ENCODE data around the gene LRRC58.

The LRRC58 gene

GRCh38 chr3:120370463-120370862 is 21.3 kb upstream of the LRRC58 start:
- Histone ChIP-seq H3K14ac (ENCODE audit: low read length) (no peak overlapping the region), H2BK5ac (ENCODE audit: low read length) (no peak overlapping the region), H3K27ac (replicated peaks; ENCODE audit: low read length) (no peak overlapping the region), H3K18ac (ENCODE audit: low read length) (no peak overlapping the region), H3K9ac (ENCODE audit: low read depth, low read length, poor library complexity) (no peak overlapping the region), H4K91ac (ENCODE audit: low read depth, low read length, poor library complexity) (no peak overlapping the region), H3K4me1 (ENCODE audit: control insufficient read depth in 2 of 2, insufficient read depth in 1 of 2, low read depth in 1 of 2, low read length in 2 of 2) (no peaks in the 10 kb centered on the region), H3K4me3 (ENCODE audit: low read length in 2 of 2) (no peak overlapping the region), H3K36me3 (replicated peaks in 1 of 2; ENCODE audit: control insufficient read depth in 2 of 2, insufficient read depth in 2 of 2, low read length in 2 of 2) (no peaks in the 10 kb centered on the region), H3K4me2 (ENCODE audit: insufficient read depth, low read length, poor library complexity, severe bottlenecking) (no peak overlapping the region), H3K23ac (ENCODE audit: low read depth, low read length, poor library complexity) (no peak overlapping the region), H2AK5ac (ENCODE audit: low read depth, low read length) (no peak overlapping the region), H3K27me3 (ENCODE audit: control insufficient read depth in 3 of 3, insufficient read depth in 3 of 3, low read depth in 1 of 3, low read length in 3 of 3) (peaks cover 0 to 8% (median 0%) of the 10 kb centered on the region in 3 experiments), H4K8ac (ENCODE audit: low read depth, low read length) (no peak overlapping the region), H2AFZ (ENCODE audit: low read length) (no peak overlapping the region), H3K4ac (ENCODE audit: low read length) (no peak overlapping the region), H3K9me3 (replicated peaks in 1 of 2; ENCODE audit: control insufficient read depth in 2 of 2, insufficient read depth in 1 of 2, low read depth in 1 of 2, low read length in 2 of 2) (no peaks in the 10 kb centered on the region), H3K79me1 (ENCODE audit: low read depth, low read length) (no peaks in the 10 kb centered on the region), H2BK12ac (ENCODE audit: low read length) (no peak overlapping the region), H2BK120ac (ENCODE audit: low read depth, low read length) (no peak overlapping the region), H2BK15ac (ENCODE audit: low read length) (no peak overlapping the region)
- DNase-seq (ENCODE audit: low spot score) = no peak

DNA sequence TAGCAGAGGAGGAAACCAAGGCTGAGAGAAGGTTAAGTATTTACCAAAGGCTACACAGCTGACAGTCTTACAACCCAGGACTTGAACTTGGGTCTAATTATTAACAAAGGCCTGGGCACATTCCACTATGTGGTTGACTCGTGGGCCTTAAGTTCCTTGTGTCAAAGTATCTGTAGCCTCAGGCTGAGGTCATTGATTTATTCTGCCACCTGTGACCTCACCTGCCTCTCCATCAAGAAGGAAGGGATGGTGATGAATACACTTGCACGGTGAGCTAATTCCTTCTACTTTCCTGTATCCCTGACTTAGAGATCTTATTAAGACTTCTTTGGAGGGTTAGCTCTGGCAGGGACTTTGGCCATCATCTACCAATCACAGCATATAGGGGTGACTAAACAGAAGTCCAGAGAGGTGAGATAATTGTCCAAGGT is 19.9 kb upstream of the LRRC58 start:
- Histone ChIP-seq H2BK15ac (ENCODE audit: low read length) (no peak overlapping the region), H3K27ac (replicated peaks; ENCODE audit: low read length) (no peak overlapping the region)
- WGBS, 2 donors (ENCODE audit: extremely low coverage in 2 of 2, insufficient read length in 2 of 2, insufficient replicate concordance in 1 of 2) = no CpG with 5 or more reads among the region's 2 CpGs

GRCh38 chr3:120368172-120368571 is 19.0 kb upstream of the LRRC58 start:
- Histone ChIP-seq H3K4me1 (ENCODE audit: control insufficient read depth in 2 of 2, insufficient read depth in 1 of 2, low read depth in 1 of 2, low read length in 2 of 2) (no peaks in the 10 kb centered on the region), H3K4ac (ENCODE audit: low read length) (no peak overlapping the region), H3K9ac (ENCODE audit: low read depth, low read length, poor library complexity) (no peak overlapping the region), H2BK15ac (ENCODE audit: low read length) (no peak overlapping the region), H2BK5ac (ENCODE audit: low read length) (no peak overlapping the region), H3K14ac (ENCODE audit: low read length) (no peak overlapping the region), H3K23ac (ENCODE audit: low read depth, low read length, poor library complexity) (no peak overlapping the region), H3K36me3 (replicated peaks in 1 of 2; ENCODE audit: control insufficient read depth in 2 of 2, insufficient read depth in 2 of 2, low read length in 2 of 2) (no peaks in the 10 kb centered on the region), H3K79me1 (ENCODE audit: low read depth, low read length) (no peaks in the 10 kb centered on the region), H2AK5ac (ENCODE audit: low read depth, low read length) (no peak overlapping the region), H2AFZ (ENCODE audit: low read length) (no peak overlapping the region), H3K4me3 (ENCODE audit: low read length in 2 of 2) (no peak overlapping the region), H3K4me2 (ENCODE audit: insufficient read depth, low read length, poor library complexity, severe bottlenecking) (no peak overlapping the region), H4K91ac (ENCODE audit: low read depth, low read length, poor library complexity) (no peak overlapping the region), H3K27ac (replicated peaks; ENCODE audit: low read length) (no peak overlapping the region), H4K8ac (ENCODE audit: low read depth, low read length) (no peak overlapping the region), H3K27me3 (ENCODE audit: control insufficient read depth in 3 of 3, insufficient read depth in 3 of 3, low read depth in 1 of 3, low read length in 3 of 3) (peaks cover 0 to 13% (median 0%) of the 10 kb centered on the region in 3 experiments), H3K9me3 (replicated peaks in 1 of 2; ENCODE audit: control insufficient read depth in 2 of 2, insufficient read depth in 1 of 2, low read depth in 1 of 2, low read length in 2 of 2) (no peaks in the 10 kb centered on the region), H3K18ac (ENCODE audit: low read length) (no peak overlapping the region), H2BK120ac (ENCODE audit: low read depth, low read length) (no peak overlapping the region), H2BK12ac (ENCODE audit: low read length) (no peak overlapping the region)
- WGBS, 2 donors (ENCODE audit: extremely low coverage in 2 of 2, insufficient read length in 2 of 2, insufficient replicate concordance in 1 of 2) = no CpG with 5 or more reads among the region's 3 CpGs
- DNase-seq (ENCODE audit: low spot score) = no peak

More for the DNA sequence above, 19.9 kb upstream of the LRRC58 start:
- no peak overlapping the region for H4K91ac ChIP-seq (ENCODE audit: low read depth, low read length, poor library complexity)
- no peak overlapping the region for H2BK12ac ChIP-seq (ENCODE audit: low read length)
- H2BK120ac ChIP-seq (ENCODE audit: low read depth, low read length) = no peak overlapping the region
- no peak overlapping the region for H2BK5ac ChIP-seq (ENCODE audit: low read length)
- H3K9ac ChIP-seq (ENCODE audit: low read depth, low read length, poor library complexity) = no peak overlapping the region
- no peaks in the 10 kb centered on the region for H3K4me1 ChIP-seq (ENCODE audit: control insufficient read depth in 2 of 2, insufficient read depth in 1 of 2, low read depth in 1 of 2, low read length in 2 of 2)
- H2AFZ ChIP-seq (ENCODE audit: low read length) = no peak overlapping the region
- no peak overlapping the region for H3K23ac ChIP-seq (ENCODE audit: low read depth, low read length, poor library complexity)
- H3K79me1 ChIP-seq (ENCODE audit: low read depth, low read length) = no peaks in the 10 kb centered on the region
- H3K36me3 ChIP-seq (replicated peaks in 1 of 2; ENCODE audit: control insufficient read depth in 2 of 2, insufficient read depth in 2 of 2, low read length in 2 of 2) = no peaks in the 10 kb centered on the region
- H3K14ac ChIP-seq (ENCODE audit: low read length) = no peak overlapping the region
- no peak overlapping the region for H2AK5ac ChIP-seq (ENCODE audit: low read depth, low read length)
- H3K4me2 ChIP-seq (ENCODE audit: insufficient read depth, low read length, poor library complexity, severe bottlenecking) = no peak overlapping the region
- peaks cover 0 to 13% (median 0%) of the 10 kb centered on the region in 3 experiments for H3K27me3 ChIP-seq (ENCODE audit: control insufficient read depth in 3 of 3, insufficient read depth in 3 of 3, low read depth in 1 of 3, low read length in 3 of 3)
- H3K4ac ChIP-seq (ENCODE audit: low read length) = no peak overlapping the region
- H3K18ac ChIP-seq (ENCODE audit: low read length) = no peak overlapping the region
- no peak overlapping the region for H3K4me3 ChIP-seq (ENCODE audit: low read length in 2 of 2)
- no peak for DNase-seq (ENCODE audit: low spot score)
- no peaks in the 10 kb centered on the region for H3K9me3 ChIP-seq (replicated peaks in 1 of 2; ENCODE audit: control insufficient read depth in 2 of 2, insufficient read depth in 1 of 2, low read depth in 1 of 2, low read length in 2 of 2)
- H4K8ac ChIP-seq (ENCODE audit: low read depth, low read length) = no peak overlapping the region

DNA sequence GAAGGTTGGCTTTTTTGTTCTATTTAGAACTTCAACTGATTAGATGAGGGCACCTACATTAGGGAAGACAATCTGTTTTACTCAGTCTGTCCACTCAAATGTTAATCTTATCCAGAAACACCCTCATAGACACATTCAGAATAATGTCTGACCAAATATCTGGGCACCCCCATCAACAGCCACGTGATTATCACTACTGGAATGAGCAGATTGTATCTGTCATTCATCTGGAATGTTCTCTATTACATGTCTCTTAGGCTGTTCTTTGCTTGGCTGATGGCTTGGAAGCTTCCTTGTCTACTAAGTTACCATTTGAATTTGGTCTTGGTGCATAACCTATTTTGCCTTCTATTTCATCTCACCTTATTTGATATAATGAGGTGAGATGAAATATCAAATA is 15.7 kb upstream of the LRRC58 start:
- no peak for DNase-seq (ENCODE audit: low spot score)

More for the DNA sequence above, 15.7 kb upstream of the LRRC58 start:
- H2AK5ac ChIP-seq (ENCODE audit: low read depth, low read length) = no peak overlapping the region
- H4K91ac ChIP-seq (ENCODE audit: low read depth, low read length, poor library complexity) = no peak overlapping the region
- no peaks in the 10 kb centered on the region for H3K4me1 ChIP-seq (ENCODE audit: control insufficient read depth in 2 of 2, insufficient read depth in 1 of 2, low read depth in 1 of 2, low read length in 2 of 2)
- H3K18ac ChIP-seq (ENCODE audit: low read length) = no peak overlapping the region
- H2BK15ac ChIP-seq (ENCODE audit: low read length) = no peak overlapping the region
- no peak overlapping the region for H3K9ac ChIP-seq (ENCODE audit: low read depth, low read length, poor library complexity)
- H3K9me3 ChIP-seq (replicated peaks in 1 of 2; ENCODE audit: control insufficient read depth in 2 of 2, insufficient read depth in 1 of 2, low read depth in 1 of 2, low read length in 2 of 2) = no peaks in the 10 kb centered on the region
- no peak overlapping the region for H2BK12ac ChIP-seq (ENCODE audit: low read length)
- H3K23ac ChIP-seq (ENCODE audit: low read depth, low read length, poor library complexity) = no peak overlapping the region
- H4K8ac ChIP-seq (ENCODE audit: low read depth, low read length) = no peak overlapping the region
- no peak overlapping the region for H3K4me2 ChIP-seq (ENCODE audit: insufficient read depth, low read length, poor library complexity, severe bottlenecking)
- no peaks in the 10 kb centered on the region for H3K36me3 ChIP-seq (replicated peaks in 1 of 2; ENCODE audit: control insufficient read depth in 2 of 2, insufficient read depth in 2 of 2, low read length in 2 of 2)
- no peak overlapping the region for H2AFZ ChIP-seq (ENCODE audit: low read length)
- no peak overlapping the region for H3K4ac ChIP-seq (ENCODE audit: low read length)
- H3K14ac ChIP-seq (ENCODE audit: low read length) = no peak overlapping the region
- H2BK5ac ChIP-seq (ENCODE audit: low read length) = no peak overlapping the region
- H3K27me3 ChIP-seq (ENCODE audit: control insufficient read depth in 3 of 3, insufficient read depth in 3 of 3, low read depth in 1 of 3, low read length in 3 of 3) = peaks cover 0 to 13% (median 0%) of the 10 kb centered on the region in 3 experiments
- WGBS, 2 donors (ENCODE audit: extremely low coverage in 2 of 2, insufficient read length in 2 of 2, insufficient replicate concordance in 1 of 2) = no CpG with 5 or more reads among the region's 1 CpG
- no peak overlapping the region for H3K4me3 ChIP-seq (ENCODE audit: low read length in 2 of 2)
- H3K79me1 ChIP-seq (ENCODE audit: low read depth, low read length) = no peaks in the 10 kb centered on the region
- no peak overlapping the region for H2BK120ac ChIP-seq (ENCODE audit: low read depth, low read length)
- H3K27ac ChIP-seq (replicated peaks; ENCODE audit: low read length) = no peak overlapping the region
